Endothelial cell of umbilical vein (primary cell): ENCODE results near the gene RGL3.

Source experiments
- CTCF ChIP-seq, 2 donors: IDR thresholded peaks; 1 replicate in 1 of 2; 2 replicates in 1 of 2; pipeline ENCODE4 v1.5.1; 2011; ENCODE audit warnings: low read length in 2 of 2, mild to moderate bottlenecking in 2 of 2, moderate library complexity in 2 of 2, control low read depth in 1 of 2, inconsistent platforms in 1 of 2, low read depth in 1 of 2; ENCODE audit not compliant: insufficient read depth in 1 of 2; ENCODE audit errors: extremely low read depth in 1 of 2
- EZH2 ChIP-seq: IDR thresholded peaks from 2 replicates; pipeline ENCODE4 v1.6.1; 2012; ENCODE audit warnings: borderline replicate concordance, low read depth, mild to moderate bottlenecking, moderate library complexity, low read length, inconsistent platforms; ENCODE audit not compliant: severe bottlenecking
- FOS ChIP-seq: IDR thresholded peaks from 2 replicates; pipeline ENCODE4 v1.6.1; 2011; ENCODE audit warnings: mild to moderate bottlenecking, low read length, moderate library complexity, borderline replicate concordance; ENCODE audit not compliant: insufficient read depth
- JUN ChIP-seq: IDR thresholded peaks from 2 replicates; pipeline ENCODE4 v1.6.1; 2011; ENCODE audit warnings: borderline replicate concordance, low read depth; ENCODE audit not compliant: insufficient read length, insufficient read depth
- POLR2A ChIP-seq: IDR thresholded peaks from 2 replicates; pipeline ENCODE4 v1.6.1; 2012; ENCODE audit warnings: low read depth, mild to moderate bottlenecking, control low read depth, low read length

- TF ChIP-seq JUN = no peak
- TF ChIP-seq EZH2 = no peak
- TF ChIP-seq CTCF (IDR thresholded peaks at IDR 0.05; ENCODE audit: extremely low read depth in 1 of 2, insufficient read depth in 1 of 2, low read depth in 1 of 2, low read length in 2 of 2) = no peak
- no peak for TF ChIP-seq POLR2A
- no peak for TF ChIP-seq FOS
Observed at GRCh38 chr19:11401808-11402543, 17.1 kb downstream of the RGL3 start.
